NB4 (cell line): ENCODE data around the gene F11R.
"Not testable (repeated sequence)": the region's sequence is repeated elsewhere in the genome, so short reads cannot be mapped to it uniquely, and the experiment has no call there.

Experiments
- DNase-seq: peaks from one replicate; pipeline ENCODE4 v3.0.0; 2010; ENCODE audit warnings: low read depth
- H3K4me3 ChIP-seq: one replicate; pipeline ENCODE4 v1.5.1; 2011; ENCODE audit warnings: mild to moderate bottlenecking, low read depth, low read length, moderate library complexity
- MYC ChIP-seq: IDR thresholded peaks from 2 replicates; pipeline ENCODE4 v1.6.1; 2011; ENCODE audit warnings: low read depth, low read length
- POLR2A ChIP-seq: IDR thresholded peaks from 2 replicates; pipeline ENCODE4 v1.6.1; 2011; ENCODE audit warnings: mild to moderate bottlenecking; ENCODE audit not compliant: insufficient read length; ENCODE audit errors: extremely low read depth
- TF ChIP-seq, protein P1 (sequence below): IDR thresholded peaks from one replicate; pipeline ENCODE4 v1.5.1; 2012; ENCODE audit warnings: low read depth, low read length
- TF ChIP-seq, protein P2 (sequence below): IDR thresholded peaks from 2 replicates; pipeline ENCODE4 v1.6.1; 2011; ENCODE audit warnings: low read depth, low read length

The F11R gene

DNA sequence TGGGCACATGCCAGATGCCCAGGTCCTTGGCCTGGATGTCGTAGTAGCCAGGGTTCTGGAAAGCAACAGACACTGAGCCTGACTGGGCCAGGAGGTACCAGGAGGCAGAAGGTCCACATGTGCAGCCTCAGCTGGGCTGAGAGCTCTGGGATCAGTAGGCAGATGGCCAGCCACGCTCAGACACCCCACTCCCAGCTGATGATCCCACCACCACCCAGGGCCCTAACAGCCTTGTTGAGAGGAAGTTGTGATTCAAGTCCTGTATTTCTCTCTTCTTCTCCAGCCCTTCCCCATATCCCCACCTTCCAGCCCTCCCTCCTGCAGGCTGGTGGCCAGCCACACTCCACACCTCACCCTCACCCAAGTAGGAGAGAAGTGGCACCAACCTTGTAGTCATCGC, 70.3 kb downstream of the F11R start:
- DNase-seq, result no peak
- TF ChIP-seq, protein P1, sequence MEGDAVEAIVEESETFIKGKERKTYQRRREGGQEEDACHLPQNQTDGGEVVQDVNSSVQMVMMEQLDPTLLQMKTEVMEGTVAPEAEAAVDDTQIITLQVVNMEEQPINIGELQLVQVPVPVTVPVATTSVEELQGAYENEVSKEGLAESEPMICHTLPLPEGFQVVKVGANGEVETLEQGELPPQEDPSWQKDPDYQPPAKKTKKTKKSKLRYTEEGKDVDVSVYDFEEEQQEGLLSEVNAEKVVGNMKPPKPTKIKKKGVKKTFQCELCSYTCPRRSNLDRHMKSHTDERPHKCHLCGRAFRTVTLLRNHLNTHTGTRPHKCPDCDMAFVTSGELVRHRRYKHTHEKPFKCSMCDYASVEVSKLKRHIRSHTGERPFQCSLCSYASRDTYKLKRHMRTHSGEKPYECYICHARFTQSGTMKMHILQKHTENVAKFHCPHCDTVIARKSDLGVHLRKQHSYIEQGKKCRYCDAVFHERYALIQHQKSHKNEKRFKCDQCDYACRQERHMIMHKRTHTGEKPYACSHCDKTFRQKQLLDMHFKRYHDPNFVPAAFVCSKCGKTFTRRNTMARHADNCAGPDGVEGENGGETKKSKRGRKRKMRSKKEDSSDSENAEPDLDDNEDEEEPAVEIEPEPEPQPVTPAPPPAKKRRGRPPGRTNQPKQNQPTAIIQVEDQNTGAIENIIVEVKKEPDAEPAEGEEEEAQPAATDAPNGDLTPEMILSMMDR, result no peak
- TF ChIP-seq, protein P2, sequence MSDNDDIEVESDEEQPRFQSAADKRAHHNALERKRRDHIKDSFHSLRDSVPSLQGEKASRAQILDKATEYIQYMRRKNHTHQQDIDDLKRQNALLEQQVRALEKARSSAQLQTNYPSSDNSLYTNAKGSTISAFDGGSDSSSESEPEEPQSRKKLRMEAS, result no peak
- no peak for TF ChIP-seq MYC
- no peak for TF ChIP-seq POLR2A
- H3K4me3 ChIP-seq, result no peak overlapping the region

DNA sequence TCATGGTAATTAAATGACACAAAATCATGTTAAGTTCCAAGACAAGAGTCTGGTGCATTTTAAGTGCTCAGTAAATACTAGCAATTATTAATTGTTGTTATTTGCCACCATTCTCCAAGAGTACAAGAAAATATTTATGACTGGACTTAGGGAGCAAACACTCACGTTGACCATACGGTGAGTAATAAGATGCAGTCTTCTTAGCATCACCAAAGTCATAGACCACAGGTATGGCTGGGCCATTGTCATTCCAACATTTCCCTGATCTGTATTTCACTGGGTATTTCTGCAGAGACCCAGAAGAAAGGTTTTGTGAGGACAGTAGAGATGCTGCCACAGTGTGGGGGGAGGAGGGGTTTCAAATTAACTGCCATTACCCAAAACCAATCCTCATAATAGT, 71.1 kb downstream of the F11R start:
- DNase-seq, result no peak
- TF ChIP-seq POLR2A, result no peak
- TF ChIP-seq, protein P2, result no peak
- TF ChIP-seq, protein P1, result no peak
- no peak for TF ChIP-seq MYC
- H3K4me3 ChIP-seq, result no peak overlapping the region

DNA sequence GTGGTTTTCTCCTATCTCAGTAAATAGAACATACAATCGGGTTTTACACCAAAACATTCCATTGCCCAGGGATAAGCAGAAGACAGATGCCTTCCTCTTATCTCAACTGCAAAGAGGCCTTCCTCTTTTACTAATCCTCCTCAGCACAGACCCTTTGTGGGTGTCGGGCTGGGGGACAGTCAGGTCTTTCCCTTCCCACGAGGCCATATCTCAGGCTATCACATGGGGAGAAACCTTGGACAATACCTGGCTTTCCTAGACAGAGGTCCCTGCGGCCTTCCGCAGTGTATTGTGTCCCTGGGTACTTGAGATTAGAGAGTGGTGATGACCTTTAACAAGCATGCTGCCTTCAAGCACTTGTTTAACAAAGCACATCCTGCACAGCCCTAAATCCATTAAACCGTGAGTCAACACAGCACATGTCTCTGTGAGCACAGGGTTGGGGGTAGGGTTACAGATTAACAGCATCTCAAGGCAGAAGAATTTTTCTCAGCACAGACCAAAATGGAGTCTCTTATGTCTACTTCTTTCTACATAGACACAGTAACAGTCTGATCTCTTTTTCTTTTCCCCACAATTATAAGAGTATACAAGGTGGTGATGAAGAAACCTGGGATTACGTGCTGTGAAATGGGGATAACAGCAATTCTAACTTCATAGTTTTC, 71.6 kb downstream of the F11R start:
- DNase-seq, H3K4me3 ChIP-seq: not testable (repeated sequence)

DNA sequence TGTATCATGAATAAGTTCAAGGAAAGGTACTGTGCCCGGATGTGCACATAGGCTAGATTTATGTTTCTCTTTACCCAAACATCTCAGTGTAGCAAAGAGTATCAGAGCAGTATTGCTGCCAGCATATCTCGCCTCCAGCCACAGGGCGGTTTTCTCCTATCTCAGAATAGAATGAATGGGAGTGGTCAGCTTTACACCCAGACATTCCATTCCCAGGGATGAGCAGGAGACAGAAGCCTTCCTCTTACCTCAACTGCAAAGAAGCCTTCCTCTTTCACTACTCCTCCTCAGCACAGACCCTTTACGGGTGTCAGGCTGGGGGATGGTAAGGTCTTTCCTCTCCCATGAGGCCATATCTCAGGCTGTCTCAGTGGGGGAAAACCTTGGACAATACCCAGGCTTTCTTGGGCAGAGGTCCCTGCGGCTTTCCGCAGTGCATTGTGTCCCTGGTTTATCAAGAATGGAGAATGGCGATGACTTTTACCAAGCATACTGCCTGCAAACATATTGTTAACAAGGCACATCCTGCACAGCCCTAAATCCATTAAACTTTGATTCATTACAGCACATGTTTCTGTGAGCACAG, 73.7 kb downstream of the F11R start:
- not testable (repeated sequence) for DNase-seq, H3K4me3 ChIP-seq

DNA sequence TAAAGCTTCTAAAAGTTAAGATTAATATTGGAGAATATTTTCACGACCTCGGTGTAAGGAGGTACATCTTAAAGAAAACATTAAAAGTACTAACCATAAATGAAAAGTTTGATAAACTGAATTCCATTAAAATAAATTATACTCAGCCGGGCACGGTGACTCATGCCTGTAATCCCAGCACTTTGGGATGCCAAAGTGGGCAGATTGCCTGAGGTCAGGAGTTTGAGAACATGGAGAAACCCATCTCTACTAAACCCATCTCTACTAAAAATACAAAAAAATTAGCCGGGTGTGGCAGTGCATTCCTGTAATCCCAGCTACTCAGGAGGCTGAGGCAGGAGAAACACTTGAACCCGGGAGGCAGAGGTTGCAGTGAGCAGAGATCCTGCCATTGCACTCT, 75.1 kb downstream of the F11R start:
- DNase-seq, H3K4me3 ChIP-seq: not testable (repeated sequence)
